ENCODE results near the gene BTBD7.

The BTBD7 gene

DNA sequence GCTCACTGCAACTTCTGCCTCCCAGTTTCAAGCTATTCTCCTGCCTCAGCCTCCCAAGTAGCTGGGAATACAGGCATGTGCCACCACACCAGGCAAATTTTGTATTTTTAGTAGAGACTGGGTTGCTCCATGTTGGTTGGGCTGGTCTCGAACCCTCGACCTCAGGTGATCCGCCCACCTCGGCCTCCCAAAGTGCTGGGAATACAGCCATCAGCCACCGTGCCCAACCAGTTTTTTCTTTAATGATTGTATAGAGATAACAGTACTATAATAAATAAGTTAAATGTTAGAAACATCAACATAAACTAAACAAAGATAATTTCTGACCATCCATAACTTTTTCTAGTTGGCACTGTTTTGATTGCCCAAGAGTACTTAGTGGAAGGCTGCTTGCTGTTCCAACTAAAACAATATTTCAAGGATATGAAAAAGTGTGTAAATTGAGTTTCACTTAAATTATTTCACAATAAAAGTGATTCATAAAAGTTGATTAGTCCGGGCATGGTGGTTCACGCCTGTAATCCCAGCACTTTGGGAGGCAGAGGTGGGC lies 131.6 kb downstream of the BTBD7 start:
- DNase-seq (ENCODE audit: insufficient read length, low spot score) (no peak), FAIRE-seq (no peak)

DNA sequence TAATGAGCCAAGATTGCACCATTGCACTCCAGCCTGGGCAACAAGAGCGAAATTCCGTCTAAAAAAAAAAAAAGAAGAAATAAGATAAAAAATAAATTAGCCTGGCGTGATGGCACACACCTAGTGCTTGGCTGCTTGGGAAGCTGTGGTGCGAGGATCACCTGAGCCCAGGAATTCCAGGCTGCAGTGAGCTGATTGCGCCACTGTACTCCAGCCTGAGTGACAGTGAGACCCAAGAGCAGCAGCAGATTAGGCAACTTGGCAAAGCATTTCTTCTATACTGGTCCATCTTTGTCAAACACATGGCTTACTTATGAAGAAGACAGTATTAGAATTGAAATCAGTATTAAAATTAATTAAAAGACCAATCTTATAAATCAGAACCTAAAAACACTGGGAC lies 132.3 kb downstream of the BTBD7 start:
- DNase-seq (ENCODE audit: insufficient read length, low spot score), result no peak
- FAIRE-seq, result no peak

GRCh38 chr14:93199031-93199430 lies 133.8 kb downstream of the BTBD7 start:
- no peak for DNase-seq (ENCODE audit: insufficient read length, low spot score)
- no peak for FAIRE-seq

- no peak for FAIRE-seq
- no peak for DNase-seq (ENCODE audit: insufficient read length, low spot score)
Measured at GRCh38 chr14:93195316-93195999, 137.4 kb downstream of the BTBD7 start.

Data from GM19239 (cell line).